HTERT RPE-1 (cell line): ENCODE measurements around the gene USP17L11.
"Not testable (repeated sequence)": the region's sequence is repeated elsewhere in the genome, so short reads cannot be mapped to it uniquely, and the experiment has no call there.

Source experiments
- in situ Hi-C: fragments of 300-500 bp; cut with MboI; formaldehyde crosslinking; loops from 4 replicates; pipeline ENCODE4 v1.14.3; 2020; ENCODE audit warnings: low sequenced_read_pairs

USP17L11 gene, protein sequence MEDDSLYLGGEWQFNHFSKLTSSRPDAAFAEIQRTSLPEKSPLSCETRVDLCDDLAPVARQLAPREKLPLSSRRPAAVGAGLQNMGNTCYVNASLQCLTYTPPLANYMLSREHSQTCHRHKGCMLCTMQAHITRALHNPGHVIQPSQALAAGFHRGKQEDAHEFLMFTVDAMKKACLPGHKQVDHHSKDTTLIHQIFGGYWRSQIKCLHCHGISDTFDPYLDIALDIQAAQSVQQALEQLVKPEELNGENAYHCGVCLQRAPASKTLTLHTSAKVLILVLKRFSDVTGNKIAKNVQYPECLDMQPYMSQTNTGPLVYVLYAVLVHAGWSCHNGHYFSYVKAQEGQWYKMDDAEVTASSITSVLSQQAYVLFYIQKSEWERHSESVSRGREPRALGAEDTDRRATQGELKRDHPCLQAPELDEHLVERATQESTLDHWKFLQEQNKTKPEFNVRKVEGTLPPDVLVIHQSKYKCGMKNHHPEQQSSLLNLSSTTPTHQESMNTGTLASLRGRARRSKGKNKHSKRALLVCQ

DNA sequence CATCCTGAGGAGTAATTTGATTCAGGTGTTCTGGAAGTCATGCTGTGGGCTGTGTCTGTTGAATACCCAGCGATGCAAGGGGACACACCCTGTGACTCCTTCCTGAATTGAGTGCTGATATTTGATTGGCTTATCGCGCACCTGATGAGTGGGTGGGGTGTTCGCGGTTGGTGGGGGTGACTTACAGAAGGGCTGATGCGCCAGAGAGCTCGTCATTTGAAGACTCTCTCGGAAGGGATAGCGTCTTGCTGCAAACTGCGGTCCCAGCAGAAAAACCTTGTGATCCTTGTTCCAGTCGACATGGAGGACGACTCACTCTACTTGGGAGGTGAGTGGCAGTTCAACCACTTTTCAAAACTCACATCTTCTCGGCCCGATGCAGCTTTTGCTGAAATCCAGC is at the start of gene USP17L11:
TSS of gene USP17L11 (plus strand) at position 301 of the 400 bp plus-strand sequence. CDS start at position 301, 0 bp downstream.
- in situ Hi-C loops: not testable (repeated sequence)

DNA sequence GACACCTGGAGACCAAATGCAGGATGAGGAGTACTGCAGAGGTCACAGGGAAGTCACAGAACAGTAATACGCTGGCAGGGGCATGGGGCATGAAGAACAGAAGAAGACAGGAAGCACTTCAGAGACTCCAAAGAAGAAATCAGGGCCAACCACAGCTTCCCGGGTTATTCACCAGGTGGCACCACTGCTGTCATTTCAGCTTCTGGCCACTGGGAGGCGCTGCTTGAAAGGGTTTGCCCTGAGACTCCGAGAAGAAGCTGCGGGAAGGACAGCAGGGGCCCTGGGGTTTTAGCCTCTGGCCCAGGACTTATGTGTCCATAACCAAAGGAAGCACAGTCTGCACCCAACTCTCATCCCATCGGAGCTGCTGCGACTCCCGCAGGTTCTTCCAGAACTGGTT is 49.2 kb upstream of the USP17L11 start:
- in situ Hi-C loops: not testable (repeated sequence)

DNA sequence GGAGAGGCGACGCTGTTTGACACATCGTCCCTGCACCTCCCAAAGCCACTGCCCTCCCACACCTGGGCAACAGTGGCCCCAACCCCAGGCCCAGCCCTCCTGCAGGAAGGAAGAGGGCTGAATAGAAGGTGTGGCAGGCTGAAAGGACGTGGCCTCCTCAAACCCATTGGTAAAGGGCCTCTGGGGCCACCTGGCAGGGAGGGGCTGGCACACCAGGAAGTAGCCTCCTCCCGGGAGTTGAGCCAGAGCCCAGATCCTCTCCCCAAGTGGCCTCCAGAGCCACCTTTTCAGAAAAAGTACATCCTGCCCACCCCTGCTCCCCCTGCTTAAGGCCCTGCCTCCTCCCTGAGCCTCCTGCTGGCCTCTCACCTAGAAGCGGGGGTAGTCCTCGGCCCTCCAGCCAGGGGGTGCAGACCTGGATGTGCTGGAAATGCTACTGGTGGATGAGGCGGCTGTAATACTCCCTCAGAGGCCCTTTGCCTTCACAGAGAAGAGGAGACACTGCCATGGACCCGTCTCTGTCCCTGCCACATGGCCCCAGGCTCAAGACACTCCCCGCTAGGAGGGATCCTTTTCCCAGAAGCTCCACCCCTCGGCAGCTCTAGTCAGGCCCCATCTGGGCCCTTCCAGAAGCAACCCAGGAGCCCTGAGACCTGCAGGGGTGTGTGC is 45.3 kb upstream of the USP17L11 start, which contains the start of gene FAM90A26:
TSS of gene FAM90A26 (plus strand) at position 619 of the 669 bp plus-strand sequence. CDS start 2,764 bp downstream, outside the sequence.
- in situ Hi-C loops: not testable (repeated sequence)

DNA sequence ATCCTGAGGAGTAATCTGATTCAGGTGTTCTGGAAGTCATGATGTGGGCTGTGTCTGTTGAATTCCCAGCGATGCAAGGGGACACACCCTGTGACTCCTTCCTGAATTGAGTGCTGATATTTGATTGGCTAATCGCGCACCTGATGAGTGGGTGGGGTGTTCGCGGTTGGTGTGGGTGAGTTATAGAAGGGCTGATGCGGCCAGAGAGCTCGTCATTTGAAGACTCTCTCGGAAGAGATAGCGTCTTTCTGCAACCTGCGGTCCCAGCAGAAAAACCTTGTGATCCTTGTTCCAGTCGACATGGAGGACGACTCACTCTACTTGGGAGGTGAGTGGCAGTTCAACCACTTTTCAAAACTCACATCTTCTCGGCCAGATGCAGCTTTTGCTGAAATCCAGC is 4.8 kb upstream of the USP17L11 start, which contains the start of gene USP17L10:
TSS of gene USP17L10 (plus strand) at position 301 of the 400 bp plus-strand sequence. CDS start at position 301, 0 bp downstream.
- in situ Hi-C loops: not testable (repeated sequence)

DNA sequence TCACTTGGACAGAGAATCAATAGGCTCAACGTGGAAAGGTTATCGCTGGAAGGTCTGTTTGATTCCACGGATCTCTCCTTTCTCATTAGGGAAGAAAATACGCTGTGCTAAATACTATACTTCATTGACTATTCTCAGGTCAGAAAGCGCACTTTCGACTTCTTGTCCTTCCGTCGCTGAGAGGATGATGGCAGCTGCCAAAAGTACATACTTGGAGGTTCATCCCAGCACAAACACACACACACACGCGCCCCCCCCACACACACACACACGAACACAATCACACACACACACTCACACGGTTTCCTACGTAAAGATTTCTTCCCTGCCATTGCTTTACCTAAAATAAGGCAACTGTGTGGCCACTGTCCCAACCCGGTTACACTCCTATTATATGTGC is 504 bp upstream of the USP17L11 start:
- in situ Hi-C loops: not testable (repeated sequence)

DNA sequence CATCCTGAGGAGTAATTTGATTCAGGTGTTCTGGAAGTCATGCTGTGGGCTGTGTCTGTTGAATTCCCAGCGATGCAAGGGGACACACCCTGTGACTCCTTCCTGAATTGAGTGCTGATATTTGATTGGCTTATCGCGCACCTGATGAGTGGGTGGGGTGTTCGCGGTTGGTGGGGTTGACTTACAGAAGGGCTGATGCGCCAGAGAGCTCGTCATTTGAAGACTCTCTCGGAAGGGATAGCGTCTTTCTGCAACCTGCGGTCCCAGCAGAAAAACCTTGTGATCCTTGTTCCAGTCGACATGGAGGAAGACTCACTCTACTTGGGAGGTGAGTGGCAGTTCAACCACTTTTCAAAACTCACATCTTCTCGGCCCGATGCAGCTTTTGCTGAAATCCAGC is 4.6 kb downstream of the USP17L11 start, which contains the start of gene USP17L12:
TSS of gene USP17L12 (plus strand) at position 301 of the 400 bp plus-strand sequence. CDS start at position 301, 0 bp downstream.
- in situ Hi-C loops: not testable (repeated sequence)

DNA sequence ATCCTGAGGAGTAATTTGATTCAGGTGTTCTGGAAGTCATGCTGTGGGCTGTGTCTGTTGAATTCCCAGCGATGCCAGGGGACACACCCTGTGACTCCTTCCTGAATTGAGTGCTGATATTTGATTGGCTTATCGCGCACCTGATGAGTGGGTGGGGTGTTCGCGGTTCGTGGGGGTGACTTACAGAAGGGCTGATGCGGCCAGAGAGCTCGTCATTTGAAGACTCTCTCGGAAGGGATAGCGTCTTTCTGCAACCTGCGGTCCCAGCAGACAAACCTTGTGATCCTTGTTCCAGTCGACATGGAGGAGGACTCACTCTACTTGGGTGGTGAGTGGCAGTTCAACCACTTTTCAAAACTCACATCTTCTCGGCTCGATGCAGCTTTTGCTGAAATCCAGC is 9.4 kb downstream of the USP17L11 start, which contains the start of gene USP17L13:
TSS of gene USP17L13 (plus strand) at position 301 of the 400 bp plus-strand sequence. CDS start at position 301, 0 bp downstream.
- in situ Hi-C loops: not testable (repeated sequence)

DNA sequence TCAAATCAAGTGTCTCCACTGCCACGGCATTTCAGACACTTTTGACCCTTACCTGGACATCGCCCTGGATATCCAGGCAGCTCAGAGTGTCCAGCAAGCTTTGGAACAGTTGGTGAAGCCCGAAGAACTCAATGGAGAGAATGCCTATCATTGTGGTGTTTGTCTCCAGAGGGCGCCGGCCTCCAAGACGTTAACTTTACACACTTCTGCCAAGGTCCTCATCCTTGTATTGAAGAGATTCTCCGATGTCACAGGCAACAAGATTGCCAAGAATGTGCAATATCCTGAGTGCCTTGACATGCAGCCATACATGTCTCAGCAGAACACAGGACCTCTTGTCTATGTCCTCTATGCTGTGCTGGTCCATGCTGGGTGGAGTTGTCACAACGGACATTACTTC is 15.0 kb downstream of the USP17L11 start:
- in situ Hi-C loops: not testable (repeated sequence)

DNA sequence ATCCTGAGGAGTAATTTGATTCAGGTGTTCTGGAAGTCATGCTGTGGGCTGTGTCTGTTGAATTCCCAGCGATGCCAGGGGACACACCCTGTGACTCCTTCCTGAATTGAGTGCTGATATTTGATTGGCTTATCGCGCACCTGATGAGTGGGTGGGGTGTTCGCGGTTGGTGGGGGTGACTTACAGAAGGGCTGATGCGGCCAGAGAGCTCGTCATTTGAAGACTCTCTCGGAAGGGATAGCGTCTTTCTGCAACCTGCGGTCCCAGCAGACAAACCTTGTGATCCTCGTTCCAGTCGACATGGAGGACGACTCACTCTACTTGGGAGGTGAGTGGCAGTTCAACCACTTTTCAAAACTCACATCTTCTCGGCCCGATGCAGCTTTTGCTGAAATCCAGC is 18.9 kb downstream of the USP17L11 start, which contains the start of gene USP17L15:
TSS of gene USP17L15 (plus strand) at position 301 of the 400 bp plus-strand sequence. CDS start at position 301, 0 bp downstream.
- in situ Hi-C loops: not testable (repeated sequence)

DNA sequence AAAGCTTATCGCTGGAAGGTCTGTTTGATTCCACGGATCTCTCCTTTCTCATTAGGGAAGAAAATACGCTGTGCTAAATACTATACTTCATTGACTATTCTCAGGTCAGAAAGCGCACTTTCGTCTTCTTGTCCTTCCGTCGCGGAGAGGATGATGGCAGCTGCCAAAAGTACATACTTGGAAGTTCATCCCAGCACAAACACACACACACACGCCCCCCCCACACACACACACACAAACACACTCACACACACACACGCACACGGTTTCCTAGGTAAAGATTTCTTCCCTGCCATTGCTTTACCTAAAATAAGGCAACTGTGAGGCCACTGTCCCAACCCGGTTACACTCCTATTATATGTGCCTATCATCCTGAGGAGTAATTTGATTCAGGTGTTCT is 23.3 kb downstream of the USP17L11 start:
- in situ Hi-C loops: not testable (repeated sequence)

DNA sequence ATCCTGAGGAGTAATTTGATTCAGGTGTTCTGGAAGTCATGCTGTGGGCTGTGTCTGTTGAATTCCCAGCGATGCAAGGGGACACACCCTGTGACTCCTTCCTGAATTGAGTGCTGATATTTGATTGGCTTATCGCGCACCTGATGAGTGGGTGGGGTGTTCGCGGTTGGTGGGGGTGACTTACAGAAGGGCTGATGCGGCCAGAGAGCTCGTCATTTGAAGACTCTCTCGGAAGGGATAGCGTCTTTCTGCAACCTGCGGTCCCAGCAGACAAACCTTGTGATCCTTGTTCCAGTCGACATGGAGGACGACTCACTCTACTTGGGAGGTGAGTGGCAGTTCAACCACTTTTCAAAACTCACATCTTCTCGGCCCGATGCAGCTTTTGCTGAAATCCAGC is 28.4 kb downstream of the USP17L11 start, which contains the start of gene USP17L17:
TSS of gene USP17L17 (plus strand) at position 301 of the 400 bp plus-strand sequence. CDS start at position 301, 0 bp downstream.
- in situ Hi-C loops: not testable (repeated sequence)

DNA sequence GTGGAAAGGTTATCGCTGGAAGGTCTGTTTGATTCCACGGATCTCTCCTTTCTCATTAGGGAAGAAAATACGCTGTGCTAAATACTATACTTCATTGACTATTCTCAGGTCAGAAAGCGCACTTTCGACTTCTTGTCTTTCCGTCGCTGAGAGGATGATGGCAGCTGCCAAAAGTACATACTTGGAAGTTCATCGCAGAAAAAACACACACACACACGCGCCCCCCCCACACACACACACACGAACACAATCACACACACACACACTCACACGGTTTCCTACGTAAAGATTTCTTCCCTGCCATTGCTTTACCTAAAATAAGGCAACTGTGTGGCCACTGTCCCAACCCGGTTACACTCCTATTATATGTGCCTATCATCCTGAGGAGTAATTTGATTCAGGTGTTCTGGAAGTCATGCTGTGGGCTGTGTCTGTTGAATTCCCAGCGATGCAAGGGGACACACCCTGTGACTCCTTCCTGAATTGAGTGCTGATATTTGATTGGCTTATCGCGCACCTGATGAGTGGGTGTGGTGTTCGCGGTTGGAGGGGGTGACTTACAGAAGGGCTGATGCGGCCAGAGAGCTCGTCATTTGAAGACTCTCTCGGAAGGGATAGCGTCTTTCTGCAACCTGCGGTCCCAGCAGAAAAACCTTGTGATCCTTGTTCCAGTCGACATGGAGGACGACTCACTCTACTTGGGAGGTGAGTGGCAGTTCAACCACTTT is 32.9 kb downstream of the USP17L11 start, which contains the start of gene USP17L18:
TSS of gene USP17L18 (plus strand) at position 678 of the 728 bp plus-strand sequence. CDS start at position 678, 0 bp downstream.
- in situ Hi-C loops: not testable (repeated sequence)

DNA sequence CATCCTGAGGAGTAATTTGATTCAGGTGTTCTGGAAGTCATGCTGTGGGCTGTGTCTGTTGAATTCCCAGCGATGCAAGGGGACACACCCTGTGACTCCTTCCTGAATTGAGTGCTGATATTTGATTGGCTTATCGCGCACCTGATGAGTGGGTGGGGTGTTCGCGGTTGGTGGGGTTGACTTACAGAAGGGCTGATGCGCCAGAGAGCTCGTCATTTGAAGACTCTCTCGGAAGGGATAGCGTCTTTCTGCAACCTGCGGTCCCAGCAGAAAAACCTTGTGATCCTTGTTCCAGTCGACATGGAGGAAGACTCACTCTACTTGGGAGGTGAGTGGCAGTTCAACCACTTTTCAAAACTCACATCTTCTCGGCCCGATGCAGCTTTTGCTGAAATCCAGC is 37.9 kb downstream of the USP17L11 start, which contains the start of gene USP17L19:
TSS of gene USP17L19 (plus strand) at position 301 of the 400 bp plus-strand sequence. CDS start at position 301, 0 bp downstream.
- in situ Hi-C loops: not testable (repeated sequence)

DNA sequence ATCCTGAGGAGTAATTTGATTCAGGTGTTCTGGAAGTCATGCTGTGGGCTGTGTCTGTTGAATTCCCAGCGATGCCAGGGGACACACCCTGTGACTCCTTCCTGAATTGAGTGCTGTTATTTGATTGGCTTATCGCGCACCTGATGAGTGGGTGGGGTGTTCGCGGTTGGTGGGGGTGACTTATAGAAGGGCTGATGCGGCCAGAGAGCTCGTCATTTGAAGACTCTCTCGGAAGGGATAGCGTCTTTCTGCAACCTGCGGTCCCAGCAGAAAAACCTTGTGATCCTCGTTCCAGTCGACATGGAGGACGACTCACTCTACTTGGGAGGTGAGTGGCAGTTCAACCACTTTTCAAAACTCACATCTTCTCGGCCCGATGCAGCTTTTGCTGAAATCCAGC is 42.6 kb downstream of the USP17L11 start, which contains the start of gene USP17L20:
TSS of gene USP17L20 (plus strand) at position 301 of the 400 bp plus-strand sequence. CDS start at position 301, 0 bp downstream.
- in situ Hi-C loops: not testable (repeated sequence)

DNA sequence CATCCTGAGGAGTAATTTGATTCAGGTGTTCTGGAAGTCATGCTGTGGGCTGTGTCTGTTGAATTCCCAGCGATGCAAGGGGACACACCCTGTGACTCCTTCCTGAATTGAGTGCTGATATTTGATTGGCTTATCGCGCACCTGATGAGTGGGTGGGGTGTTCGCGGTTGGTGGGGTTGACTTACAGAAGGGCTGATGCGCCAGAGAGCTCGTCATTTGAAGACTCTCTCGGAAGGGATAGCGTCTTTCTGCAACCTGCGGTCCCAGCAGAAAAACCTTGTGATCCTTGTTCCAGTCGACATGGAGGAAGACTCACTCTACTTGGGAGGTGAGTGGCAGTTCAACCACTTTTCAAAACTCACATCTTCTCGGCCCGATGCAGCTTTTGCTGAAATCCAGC is 47.4 kb downstream of the USP17L11 start, which contains the start of gene USP17L21:
TSS of gene USP17L21 (plus strand) at position 301 of the 400 bp plus-strand sequence. CDS start at position 301, 0 bp downstream.
- in situ Hi-C loops: not testable (repeated sequence)
